Stimulated activated CD4-positive, alpha-beta T cell treated with anti-CD3 and anti-CD28 coated beads, Interleukin-12 subunit alpha, Interleukin-12 subunit beta, amount 100 ng/mL, for 4 hours (primary cell): ENCODE data around the gene NKIRAS2.

Experiments used
- DNase-seq: peaks from one replicate; pipeline ENCODE4 v3.0.0-alpha.2; 2020

The NKIRAS2 gene

GRCh38 chr17:42027961-42028790 lies 8.3 kb downstream of the NKIRAS2 start:
- DNase-seq, result no peak

- DNase-seq, result no peak
Observed at GRCh38 chr17:42028791-42029127, 8.9 kb downstream of the NKIRAS2 start.

- no peak for DNase-seq
Observed at GRCh38 chr17:42031584-42031983, 11.7 kb downstream of the NKIRAS2 start.

GRCh38 chr17:42034059-42034458 lies 14.2 kb downstream of the NKIRAS2 start:
- no peak for DNase-seq

GRCh38 chr17:42038221-42038973 lies 18.5 kb downstream of the NKIRAS2 start:
- no peak for DNase-seq

- no peak for DNase-seq
Observed at GRCh38 chr17:42039794-42040763, 20.2 kb downstream of the NKIRAS2 start.

GRCh38 chr17:42040818-42041217 lies 20.9 kb downstream of the NKIRAS2 start:
- DNase-seq, result no peak

- no peak for DNase-seq
Observed at GRCh38 chr17:42041619-42042018, 21.7 kb downstream of the NKIRAS2 start.

- no peak for DNase-seq
Observed at GRCh38 chr17:42042598-42043319, 22.9 kb downstream of the NKIRAS2 start.

GRCh38 chr17:42045719-42046118 lies 25.8 kb downstream of the NKIRAS2 start:
- DNase-seq, result no peak

- DNase-seq, result no peak
Observed at GRCh38 chr17:42047343-42047742, 27.5 kb downstream of the NKIRAS2 start.

- no peak for DNase-seq
Observed at GRCh38 chr17:42049834-42050392, 30.0 kb downstream of the NKIRAS2 start.

- peak; percentile 27 for DNase-seq
Observed at GRCh38 chr17:42050393-42051012, 30.6 kb downstream of the NKIRAS2 start, which contains the start of gene C17orf113. TSS of gene C17orf113 (minus strand) at chr17:42050601. CDS start at chr17:42043376, 7,225 bp downstream.

GRCh38 chr17:42051013-42051400 lies 31.1 kb downstream of the NKIRAS2 start:
- DNase-seq, result no peak

- no peak for DNase-seq
Observed at GRCh38 chr17:42051645-42052044, 31.8 kb downstream of the NKIRAS2 start.

- no peak for DNase-seq
Observed at GRCh38 chr17:42052346-42052877, 32.5 kb downstream of the NKIRAS2 start.

GRCh38 chr17:42053731-42054500 lies 34.0 kb downstream of the NKIRAS2 start:
- DNase-seq, result no peak

- DNase-seq, result no peak
Observed at GRCh38 chr17:42055027-42055426, 35.1 kb downstream of the NKIRAS2 start.

- no peak for DNase-seq
Observed at GRCh38 chr17:42055496-42055895, 35.6 kb downstream of the NKIRAS2 start.

- no peak for DNase-seq
Observed at GRCh38 chr17:42056635-42057034, 36.7 kb downstream of the NKIRAS2 start.
